Mesenchymal stem cell (in vitro differentiated cells and primary cell): Measurements from ENCODE around the gene MRGPRX3.

ENCODE experiments used
- DNase-seq: peaks from one replicate; pipeline ENCODE4 v3.0.0-alpha.2; 2013
- H2AFZ ChIP-seq: one replicate; pipeline ENCODE4 v1.6.1; 2013; ENCODE audit warnings: low read depth, mild to moderate bottlenecking, control low read depth, inconsistent platforms, low read length, moderate library complexity
- H2AK5ac ChIP-seq: 2 replicates; pipeline ENCODE4 v1.6.1; 2013; ENCODE audit warnings: low read length, moderate library complexity, mild to moderate bottlenecking, inconsistent platforms; ENCODE audit not compliant: severe bottlenecking
- H2BK120ac ChIP-seq: one replicate; pipeline ENCODE4 v1.6.1; 2013; ENCODE audit warnings: low read depth, mild to moderate bottlenecking, inconsistent platforms, low read length, moderate library complexity
- H2BK12ac ChIP-seq, 2 experiments: one replicate each; pipeline ENCODE4 v1.6.1; 2013; ENCODE audit warnings: inconsistent platforms in 2 of 2, low read length in 2 of 2, mild to moderate bottlenecking in 2 of 2, moderate library complexity in 2 of 2, control low read depth in 1 of 2
- H2BK15ac ChIP-seq: one replicate; pipeline ENCODE4 v1.6.1; 2013; ENCODE audit warnings: mild to moderate bottlenecking, low read depth, inconsistent platforms; ENCODE audit not compliant: poor library complexity, severe bottlenecking
- H2BK5ac ChIP-seq: 2 replicates; pipeline ENCODE4 v1.6.1; 2013; ENCODE audit warnings: low read depth, mild to moderate bottlenecking, low read length, control low read depth, inconsistent platforms; ENCODE audit not compliant: poor library complexity, severe bottlenecking
- H3K14ac ChIP-seq, 2 experiments: one replicate each; pipeline ENCODE4 v1.6.1; 2013; ENCODE audit warnings: inconsistent platforms in 2 of 2, low read length in 2 of 2, control low read depth in 1 of 2, mild to moderate bottlenecking in 1 of 2, moderate library complexity in 1 of 2
- H3K18ac ChIP-seq, 2 experiments: one replicate each; pipeline ENCODE4 v1.6.1; 2013; ENCODE audit warnings: inconsistent platforms in 2 of 2, low read length in 2 of 2, control low read depth in 1 of 2, low read depth in 1 of 2, mild to moderate bottlenecking in 1 of 2
- H3K23ac ChIP-seq, 2 experiments: one replicate each; pipeline ENCODE4 v1.6.1; 2013; ENCODE audit warnings: inconsistent platforms in 2 of 2, low read length in 2 of 2, mild to moderate bottlenecking in 2 of 2, moderate library complexity in 2 of 2, control low read depth in 1 of 2
- H3K27ac ChIP-seq: 2 replicates; pipeline ENCODE4 v1.5.1; 2013; ENCODE audit warnings: mild to moderate bottlenecking, moderate library complexity, low read length, control low read depth, inconsistent platforms; ENCODE audit not compliant: poor library complexity, severe bottlenecking
- H3K27me3 ChIP-seq, 2 experiments: 2 replicates each; pipeline versions ENCODE4 v1.6.1 to v1.7.0; 2013; ENCODE audit warnings: low read length in 2 of 2, mild to moderate bottlenecking in 2 of 2, moderate library complexity in 2 of 2, control low read depth in 1 of 2, inconsistent platforms in 1 of 2; ENCODE audit not compliant: control insufficient read depth in 1 of 2, insufficient read depth in 1 of 2
- H3K36me3 ChIP-seq, 2 experiments: 2 replicates each; pipeline versions ENCODE4 v1.6.1 to v1.7.0; 2013; ENCODE audit warnings: low read length in 2 of 2, control low read depth in 1 of 2, inconsistent platforms in 1 of 2, low read depth in 1 of 2, mild to moderate bottlenecking in 1 of 2; ENCODE audit not compliant: insufficient read depth in 2 of 2, control insufficient read depth in 1 of 2
- H3K4ac ChIP-seq, 2 experiments: one replicate each; pipeline ENCODE4 v1.6.1; 2013; ENCODE audit warnings: inconsistent platforms in 2 of 2, low read length in 2 of 2, mild to moderate bottlenecking in 2 of 2, moderate library complexity in 2 of 2, control low read depth in 1 of 2, low read depth in 1 of 2
- H3K4me1 ChIP-seq: 2 replicates; pipeline ENCODE4 v1.6.1; 2013; ENCODE audit warnings: low read depth, low read length, control low read depth; ENCODE audit not compliant: control insufficient read depth, insufficient read depth
- H3K4me2 ChIP-seq: 2 replicates; pipeline ENCODE4 v1.6.1; 2013; ENCODE audit warnings: low read length, mild to moderate bottlenecking, inconsistent platforms; ENCODE audit not compliant: poor library complexity, severe bottlenecking
- H3K4me3 ChIP-seq, 2 experiments: 2 replicates each; pipeline versions ENCODE4 v1.5.1 to v1.7.0; 2013; ENCODE audit warnings: low read length in 2 of 2, mild to moderate bottlenecking in 2 of 2, control low read depth in 1 of 2, low read depth in 1 of 2; ENCODE audit not compliant: insufficient read depth in 1 of 2
- H3K79me1 ChIP-seq: replicated peaks from 2 replicates; pipeline ENCODE4 v1.6.1; 2013; ENCODE audit warnings: mild to moderate bottlenecking, control low read depth, low read length, inconsistent platforms; ENCODE audit not compliant: poor library complexity, severe bottlenecking
- H3K9ac ChIP-seq: 2 replicates; pipeline ENCODE4 v1.7.0; 2013; ENCODE audit warnings: mild to moderate bottlenecking, low read length, moderate library complexity
- H3K9me3 ChIP-seq: 2 replicates; pipeline ENCODE4 v1.7.0; 2013; ENCODE audit warnings: mild to moderate bottlenecking, low read length; ENCODE audit not compliant: control insufficient read depth
- H4K8ac ChIP-seq: one replicate; pipeline ENCODE4 v1.6.1; 2013; ENCODE audit warnings: inconsistent platforms, mild to moderate bottlenecking, low read length, moderate library complexity
- H4K91ac ChIP-seq: one replicate; pipeline ENCODE4 v1.6.1; 2013; ENCODE audit warnings: mild to moderate bottlenecking, low read length, inconsistent platforms
- WGBS: methylation state at CpG from one replicate; pipeline ENCODE4 v1.1.7; 2013; ENCODE audit warnings: mixed read lengths; 5-methylcytosine and 5-hydroxymethylcytosine counted together

MRGPRX3 gene

GRCh38 chr11:18093959-18094358, 38.4 kb upstream of the MRGPRX3 start:
- H3K4me3 ChIP-seq, result no peak overlapping the region
- no peak overlapping the region for H3K23ac ChIP-seq
- H3K18ac ChIP-seq, result no peak overlapping the region
- no peaks in the 10 kb centered on the region for H3K4me1 ChIP-seq
- H3K9ac ChIP-seq, result no peak overlapping the region
- no peak overlapping the region for H2BK15ac ChIP-seq
- H3K36me3 ChIP-seq, result peaks cover 11 to 63% of the 10 kb centered on the region in 2 experiments
- no peak overlapping the region for H2BK12ac ChIP-seq
- H3K27ac ChIP-seq, result no peak overlapping the region
- H3K4me2 ChIP-seq, result no peak overlapping the region
- no peak overlapping the region for H4K91ac ChIP-seq
- no peak overlapping the region for H2AK5ac ChIP-seq
- no peak overlapping the region for H2AFZ ChIP-seq
- no peaks in the 10 kb centered on the region for H3K27me3 ChIP-seq
- DNase-seq, result no peak
- no peak overlapping the region for H2BK120ac ChIP-seq
- no peak overlapping the region for H3K14ac ChIP-seq
- no peak overlapping the region for H3K4ac ChIP-seq
- H3K79me1 ChIP-seq, result peaks cover 38% of the 10 kb centered on the region
- no peak overlapping the region for H4K8ac ChIP-seq
- no peak overlapping the region for H2BK5ac ChIP-seq
- no peaks in the 10 kb centered on the region for H3K9me3 ChIP-seq

- no peak overlapping the region for H4K91ac ChIP-seq
- DNase-seq, result no peak
- H3K36me3 ChIP-seq, result peaks cover 13 to 32% of the 10 kb centered on the region in 2 experiments
- H2BK12ac ChIP-seq, result no peak overlapping the region
- no peak overlapping the region for H2BK15ac ChIP-seq
- peaks cover 5% of the 10 kb centered on the region for H3K4me1 ChIP-seq
- WGBS, result 74% methylated on average over 5 of the region's 6 CpGs
- no peaks in the 10 kb centered on the region for H3K9me3 ChIP-seq
- no peak overlapping the region for H3K9ac ChIP-seq
- no peak overlapping the region for H3K14ac ChIP-seq
- H2BK120ac ChIP-seq, result no peak overlapping the region
- H3K18ac ChIP-seq, result no peak overlapping the region
- no peak overlapping the region for H4K8ac ChIP-seq
- no peak overlapping the region for H2AK5ac ChIP-seq
- no peaks in the 10 kb centered on the region for H3K27me3 ChIP-seq
- H3K4me3 ChIP-seq, result no peak overlapping the region
- no peak overlapping the region for H2AFZ ChIP-seq
- peaks cover 41% of the 10 kb centered on the region for H3K79me1 ChIP-seq
- no peak overlapping the region for H2BK5ac ChIP-seq
- H3K27ac ChIP-seq, result no peak overlapping the region
- no peak overlapping the region for H3K4ac ChIP-seq
- H3K4me2 ChIP-seq, result no peak overlapping the region
- no peak overlapping the region for H3K23ac ChIP-seq
Measured at GRCh38 chr11:18100926-18101656, 31.3 kb upstream of the MRGPRX3 start.

GRCh38 chr11:18105086-18105801, 27.1 kb upstream of the MRGPRX3 start:
- no peak overlapping the region for H4K91ac ChIP-seq
- DNase-seq, result peak; percentile 15
- peak overlapping the region; percentile 94 to 99 for H3K4me3 ChIP-seq
- peak overlapping the region; percentile 93 to 99 for H3K18ac ChIP-seq
- H3K9ac ChIP-seq, result peak overlapping the region; percentile 90
- no peak overlapping the region for H2BK15ac ChIP-seq
- peak overlapping the region; percentile 100 for H2AFZ ChIP-seq
- peak overlapping the region in 1 of 2 experiments; percentile 100 for H3K14ac ChIP-seq
- peak overlapping the region; percentile 96 for H4K8ac ChIP-seq
- H3K79me1 ChIP-seq, result peaks cover 18% of the 10 kb centered on the region
- H3K27me3 ChIP-seq, result peaks cover 3 to 4% of the 10 kb centered on the region in 2 experiments
- no peak overlapping the region for H2BK120ac ChIP-seq
- 44% methylated on average over 23 of the region's 29 CpGs for WGBS
- peak overlapping the region in 1 of 2 experiments; percentile 91 for H3K4ac ChIP-seq
- H3K27ac ChIP-seq, result no peak overlapping the region
- peak overlapping the region; percentile 60 for H3K4me2 ChIP-seq
- peaks cover 7% of the 10 kb centered on the region for H3K4me1 ChIP-seq
- H3K36me3 ChIP-seq, result peaks cover 7 to 27% of the 10 kb centered on the region in 2 experiments
- no peak overlapping the region for H2BK5ac ChIP-seq
- H3K9me3 ChIP-seq, result no peaks in the 10 kb centered on the region
- H2AK5ac ChIP-seq, result no peak overlapping the region
- no peak overlapping the region for H2BK12ac ChIP-seq
- peak overlapping the region in 1 of 2 experiments; percentile 99 for H3K23ac ChIP-seq
